Renal pelvis (tissue), 4 donors: ENCODE data around the gene IGFN1. TPM values are rescaled to one million over a fixed set of nuclear protein-coding genes. Genes with fewer than 3 reads are reported as not detected.
A peak's percentile ranks its signal among the peaks of the same experiment; 100 is the strongest.
"Not testable (repeated sequence)": the region's sequence is repeated elsewhere in the genome, so short reads cannot be mapped to it uniquely, and the experiment has no call there.

ENCODE experiments used
- DNase-seq: peaks from one replicate; pipeline ENCODE4 v3.0.0-alpha.2; 2013
- polyA plus RNA-seq, 3 donors: library from polyadenylated mRNA; unstranded; fragments of 120-200 nt; gene quantifications; one replicate each; pipeline ENCODE4 v1.2.1, GENCODE V29; 2013; ENCODE audit not compliant: insufficient read length in 3 of 3

Gene IGFN1
- polyA plus RNA-seq, 3 donors = 0.74 to 1.1 (median 0.78) TPM

GRCh38 chr1:201245082-201245481, 54.5 kb downstream of the IGFN1 start:
- DNase-seq = no peak

- DNase-seq = no peak
Observed at GRCh38 chr1:201248721-201249559, 58.3 kb downstream of the IGFN1 start.

- no peak for DNase-seq
Observed at GRCh38 chr1:201250326-201251011, 59.8 kb downstream of the IGFN1 start.

GRCh38 chr1:201251411-201251810, 60.8 kb downstream of the IGFN1 start:
- no peak for DNase-seq

- no peak for DNase-seq
Observed at GRCh38 chr1:201251851-201252430, 61.3 kb downstream of the IGFN1 start.

- DNase-seq = no peak
Observed at GRCh38 chr1:201252944-201253371, 62.3 kb downstream of the IGFN1 start.

GRCh38 chr1:201253411-201253810, 62.8 kb downstream of the IGFN1 start:
- no peak for DNase-seq

GRCh38 chr1:201253906-201254624, 63.4 kb downstream of the IGFN1 start:
- no peak for DNase-seq

- DNase-seq = peak; percentile 22
Observed at GRCh38 chr1:201254625-201255478, 64.2 kb downstream of the IGFN1 start.

- no peak for DNase-seq
Observed at GRCh38 chr1:201255479-201256362, 65.1 kb downstream of the IGFN1 start.

- not testable (repeated sequence) for DNase-seq
Observed at GRCh38 chr1:201258132-201258531, 67.5 kb downstream of the IGFN1 start.

- no peak for DNase-seq
Observed at GRCh38 chr1:201258763-201259230, 68.2 kb downstream of the IGFN1 start.

GRCh38 chr1:201259476-201260235, 69.0 kb downstream of the IGFN1 start:
- no peak for DNase-seq

GRCh38 chr1:201260236-201260590, 69.6 kb downstream of the IGFN1 start:
- DNase-seq = no peak

GRCh38 chr1:201260648-201261311, 70.2 kb downstream of the IGFN1 start:
- no peak for DNase-seq

GRCh38 chr1:201261771-201262547, 71.3 kb downstream of the IGFN1 start:
- DNase-seq = no peak

- no peak for DNase-seq
Observed at GRCh38 chr1:201262963-201263608, 72.5 kb downstream of the IGFN1 start.
